ENCODE data around the gene LSS. TPM values are rescaled to one million over a fixed set of nuclear protein-coding genes. Genes with fewer than 3 reads are reported as not detected.

Gene LSS
- total RNA-seq, 1 experiment from 2014 or later: 45.7 TPM

DNA sequence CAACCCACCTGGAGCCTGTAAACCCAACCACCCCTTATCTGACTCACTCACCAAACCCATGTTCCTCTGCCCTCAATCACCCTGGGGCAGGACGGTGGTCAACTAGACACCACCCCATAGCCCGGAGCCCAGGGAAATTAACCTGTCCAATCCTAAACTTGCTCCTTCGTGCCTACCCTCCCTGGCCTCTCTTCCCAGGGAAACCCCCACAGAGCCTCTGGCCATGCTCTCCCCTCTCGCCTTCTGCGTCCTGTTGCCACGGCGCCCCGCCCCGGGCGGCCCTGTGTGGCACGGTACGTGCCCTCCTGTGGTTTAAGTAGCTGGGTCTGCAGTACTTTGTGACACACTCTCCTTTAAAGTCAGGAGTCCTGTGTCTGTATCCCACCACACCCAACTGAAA lies 69.2 kb downstream of the LSS start:
- no TSS peak for BruUV-seq (replicated peaks)

DNA sequence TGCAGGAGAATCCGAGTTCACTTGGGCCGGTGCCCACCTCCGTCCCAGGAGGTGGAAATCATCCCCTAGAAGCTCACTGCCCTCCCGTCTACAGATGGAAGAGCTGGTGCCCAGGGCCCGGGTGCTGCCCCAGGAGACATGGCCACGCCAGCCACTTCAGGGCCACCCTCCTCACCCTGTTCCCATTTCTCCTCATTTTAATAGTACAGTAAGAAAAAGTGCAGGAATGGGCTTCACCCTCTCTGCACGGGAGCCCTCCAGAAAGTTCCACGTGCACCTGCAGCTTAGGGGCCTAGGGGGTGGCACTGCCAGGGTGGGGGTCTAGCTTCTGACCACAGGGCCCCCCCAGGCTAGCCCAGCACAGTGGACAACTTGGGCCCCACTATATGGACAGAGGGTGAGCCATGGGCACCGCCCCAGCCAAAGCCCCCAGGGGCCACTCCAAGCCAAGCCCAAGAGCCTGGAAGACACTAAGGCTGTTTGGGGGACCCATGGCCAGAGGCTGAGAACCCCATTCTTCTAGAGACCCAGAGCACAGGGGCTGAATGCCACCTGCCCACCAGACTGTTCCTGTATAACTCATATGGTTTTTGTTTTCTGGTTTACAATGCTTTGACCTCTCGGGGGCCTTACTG lies 69.8 kb downstream of the LSS start:
- Histone ChIP-seq H3F3A (ENCODE audit: low read length, unreplicated experiment) (no peaks in the 10 kb centered on the region), H3K36me3 (ENCODE audit: low read depth, low read length) (no peaks in the 10 kb centered on the region), H3K4me2 (ENCODE audit: low read length) (no peak overlapping the region), H3K4me3 (ENCODE audit: low read length) (no peak overlapping the region), H2AFZ (ENCODE audit: low read length) (no peak overlapping the region), H4K20me1 (ENCODE audit: low read length) (no peaks in the 10 kb centered on the region), H3K9me3 (ENCODE audit: low read length) (no peaks in the 10 kb centered on the region), H3K27ac (ENCODE audit: low read length) (no peak overlapping the region), H3K4me1 (ENCODE audit: insufficient read depth, low read length) (no peaks in the 10 kb centered on the region), H3K9me2 (replicated peaks; ENCODE audit: low read length) (no peaks in the 10 kb centered on the region), H3K79me2 (ENCODE audit: low read length) (no peaks in the 10 kb centered on the region), H3K27me3 (ENCODE audit: low read length) (no peaks in the 10 kb centered on the region), H3K9ac (ENCODE audit: low read length) (no peak overlapping the region)
- TF ChIP-seq EZH2phosphoT487 (IDR thresholded peaks at IDR 0.05; ENCODE audit: borderline replicate concordance, low read length) (no peak), EZH2 (IDR thresholded peaks at IDR 0.05; ENCODE audit: low read length, unreplicated experiment) (no peak)
- TF ChIP-seq, protein P1, sequence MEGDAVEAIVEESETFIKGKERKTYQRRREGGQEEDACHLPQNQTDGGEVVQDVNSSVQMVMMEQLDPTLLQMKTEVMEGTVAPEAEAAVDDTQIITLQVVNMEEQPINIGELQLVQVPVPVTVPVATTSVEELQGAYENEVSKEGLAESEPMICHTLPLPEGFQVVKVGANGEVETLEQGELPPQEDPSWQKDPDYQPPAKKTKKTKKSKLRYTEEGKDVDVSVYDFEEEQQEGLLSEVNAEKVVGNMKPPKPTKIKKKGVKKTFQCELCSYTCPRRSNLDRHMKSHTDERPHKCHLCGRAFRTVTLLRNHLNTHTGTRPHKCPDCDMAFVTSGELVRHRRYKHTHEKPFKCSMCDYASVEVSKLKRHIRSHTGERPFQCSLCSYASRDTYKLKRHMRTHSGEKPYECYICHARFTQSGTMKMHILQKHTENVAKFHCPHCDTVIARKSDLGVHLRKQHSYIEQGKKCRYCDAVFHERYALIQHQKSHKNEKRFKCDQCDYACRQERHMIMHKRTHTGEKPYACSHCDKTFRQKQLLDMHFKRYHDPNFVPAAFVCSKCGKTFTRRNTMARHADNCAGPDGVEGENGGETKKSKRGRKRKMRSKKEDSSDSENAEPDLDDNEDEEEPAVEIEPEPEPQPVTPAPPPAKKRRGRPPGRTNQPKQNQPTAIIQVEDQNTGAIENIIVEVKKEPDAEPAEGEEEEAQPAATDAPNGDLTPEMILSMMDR (conservative IDR thresholded peaks at IDR 0.05; ENCODE audit: low read depth, low read length): no peak
- DNase-seq: no peak
- POLR2A ChIA-PET (ENCODE audit: unreplicated experiment): no interaction called here
- CTCF ChIA-PET: no interaction called here
- no peak for ATAC-seq
- intact Hi-C loops (cut with micrococcal nuclease): no loop called here
- BruUV-seq (replicated peaks): no TSS peak

More for the DNA sequence above, 69.2 kb downstream of the LSS start:
- ATAC-seq: peak; percentile 48
- Histone ChIP-seq H3K36me3 (ENCODE audit: low read depth, low read length) (no peaks in the 10 kb centered on the region), H3K79me2 (ENCODE audit: low read length) (no peaks in the 10 kb centered on the region), H3K27ac (ENCODE audit: low read length) (no peak overlapping the region), H3K4me1 (ENCODE audit: insufficient read depth, low read length) (no peaks in the 10 kb centered on the region), H3F3A (ENCODE audit: low read length, unreplicated experiment) (no peaks in the 10 kb centered on the region), H3K9ac (ENCODE audit: low read length) (no peak overlapping the region), H3K27me3 (ENCODE audit: low read length) (no peaks in the 10 kb centered on the region), H3K4me2 (ENCODE audit: low read length) (no peak overlapping the region), H2AFZ (ENCODE audit: low read length) (no peak overlapping the region), H3K9me2 (replicated peaks; ENCODE audit: low read length) (no peaks in the 10 kb centered on the region), H4K20me1 (ENCODE audit: low read length) (no peaks in the 10 kb centered on the region), H3K4me3 (ENCODE audit: low read length) (no peak overlapping the region), H3K9me3 (ENCODE audit: low read length) (no peaks in the 10 kb centered on the region)
- POLR2A ChIA-PET (ENCODE audit: unreplicated experiment): no interaction called here
- no peak for DNase-seq
- CTCF ChIA-PET: no interaction called here
- no peak for TF ChIP-seq EZH2phosphoT487 (IDR thresholded peaks at IDR 0.05; ENCODE audit: borderline replicate concordance, low read length)
- TF ChIP-seq, protein P1 (conservative IDR thresholded peaks at IDR 0.05; ENCODE audit: low read depth, low read length): no peak
- no peak for TF ChIP-seq EZH2 (IDR thresholded peaks at IDR 0.05; ENCODE audit: low read length, unreplicated experiment)
- intact Hi-C loops (cut with micrococcal nuclease): no loop called here

DNA sequence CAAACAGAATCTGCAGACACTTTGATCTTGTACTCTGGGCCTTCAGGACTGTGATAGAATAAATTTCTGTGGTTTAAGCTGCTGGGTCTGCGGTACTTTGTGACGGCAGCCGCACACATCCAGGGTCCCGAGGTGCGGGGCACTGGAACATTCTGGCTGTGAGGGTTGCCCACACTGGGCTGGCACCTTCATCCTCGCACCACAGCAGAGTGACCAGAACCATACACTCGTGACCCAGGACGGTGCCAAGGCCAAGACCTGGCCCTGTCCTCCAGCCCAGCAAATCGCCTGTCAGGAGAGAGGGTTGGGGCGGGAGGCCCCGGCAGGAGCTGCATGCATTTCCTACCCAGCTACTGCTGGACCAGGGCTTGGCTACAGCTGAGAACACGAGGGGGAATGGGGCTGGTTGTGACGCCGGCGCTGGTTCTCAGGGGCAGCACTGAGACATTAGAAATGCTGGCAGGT lies 70.6 kb downstream of the LSS start:
- CTCF ChIA-PET: no interaction called here
- BruUV-seq (replicated peaks): no TSS peak

More for the DNA sequence above, 70.6 kb downstream of the LSS start:
- Histone ChIP-seq H3K27ac (ENCODE audit: low read length) (no peak overlapping the region), H3K9me3 (ENCODE audit: low read length) (no peaks in the 10 kb centered on the region), H3K4me2 (ENCODE audit: low read length) (no peak overlapping the region), H3K9ac (ENCODE audit: low read length) (no peak overlapping the region), H3K4me1 (ENCODE audit: insufficient read depth, low read length) (0 out of 2 replicates have a peak, but pooled peaks cover 4% of the 10 kb centered on the region), H3F3A (ENCODE audit: low read length, unreplicated experiment) (no peaks in the 10 kb centered on the region), H3K27me3 (ENCODE audit: low read length) (no peaks in the 10 kb centered on the region), H4K20me1 (ENCODE audit: low read length) (no peaks in the 10 kb centered on the region), H3K9me2 (replicated peaks; ENCODE audit: low read length) (no peaks in the 10 kb centered on the region), H3K36me3 (ENCODE audit: low read depth, low read length) (no peaks in the 10 kb centered on the region), H3K79me2 (ENCODE audit: low read length) (no peaks in the 10 kb centered on the region), H3K4me3 (ENCODE audit: low read length) (no peak overlapping the region), H2AFZ (ENCODE audit: low read length) (no peak overlapping the region)
- TF ChIP-seq EZH2 (IDR thresholded peaks at IDR 0.05; ENCODE audit: low read length, unreplicated experiment): no peak
- TF ChIP-seq, protein P1 (conservative IDR thresholded peaks at IDR 0.05; ENCODE audit: low read depth, low read length): no peak
- no peak for TF ChIP-seq EZH2phosphoT487 (IDR thresholded peaks at IDR 0.05; ENCODE audit: borderline replicate concordance, low read length)
- intact Hi-C loops (cut with micrococcal nuclease): no loop called here
- ATAC-seq (no peak), DNase-seq (no peak)
- POLR2A ChIA-PET (ENCODE audit: unreplicated experiment): no interaction called here
